ENCODE measurements around the gene HAUS7.

DNA sequence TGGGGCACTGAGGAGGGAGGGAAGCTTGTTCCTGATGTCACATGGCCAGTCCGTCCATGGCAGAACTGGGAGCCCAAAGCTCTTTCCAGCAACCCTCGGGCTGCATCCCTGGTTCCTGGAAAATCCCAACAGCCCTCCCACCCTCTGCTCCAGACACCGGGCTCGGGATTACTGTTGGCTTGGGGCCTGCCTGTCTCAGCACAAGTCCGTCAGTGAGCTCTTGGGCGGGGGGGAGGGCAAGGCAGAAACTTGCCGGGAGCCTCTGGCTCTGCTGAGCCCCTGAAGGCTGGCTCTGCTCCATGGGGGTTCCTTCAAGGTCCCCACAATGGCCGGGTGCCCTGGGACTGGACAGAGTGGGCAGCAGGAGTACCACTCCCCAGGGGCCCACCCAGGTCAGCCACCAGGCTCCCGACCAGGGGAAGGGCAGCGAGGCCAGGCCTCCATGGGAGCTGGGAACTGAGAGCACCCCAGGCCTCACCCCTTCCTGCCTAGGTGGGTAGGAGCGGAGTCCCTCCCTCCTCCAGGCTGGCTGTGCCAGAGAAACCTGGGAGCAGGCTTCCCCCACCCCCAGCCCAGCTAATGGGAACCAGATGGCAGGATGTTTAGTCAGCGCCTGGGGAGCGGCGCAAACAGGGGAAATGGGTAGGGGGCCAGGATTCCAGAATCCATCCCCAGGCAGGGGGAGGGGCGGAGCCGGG, 6.4 kb upstream of the HAUS7 start:
- no peak for TF ChIP-seq CTCF (IDR thresholded peaks at IDR 0.05)
- no peak for TF ChIP-seq POLR2A (IDR thresholded peaks at IDR 0.05)
- TF ChIP-seq EP300 (IDR thresholded peaks at IDR 0.05): no peak

Data from stomach (tissue), 4 donors.